ENCODE data around the gene PRICKLE4. TPM values are rescaled to one million over a fixed set of nuclear protein-coding genes. Genes with fewer than 3 reads are reported as not detected.

PRICKLE4 gene
- total RNA-seq, 1 experiment from 2014 or later, result 2.9 TPM

DNA sequence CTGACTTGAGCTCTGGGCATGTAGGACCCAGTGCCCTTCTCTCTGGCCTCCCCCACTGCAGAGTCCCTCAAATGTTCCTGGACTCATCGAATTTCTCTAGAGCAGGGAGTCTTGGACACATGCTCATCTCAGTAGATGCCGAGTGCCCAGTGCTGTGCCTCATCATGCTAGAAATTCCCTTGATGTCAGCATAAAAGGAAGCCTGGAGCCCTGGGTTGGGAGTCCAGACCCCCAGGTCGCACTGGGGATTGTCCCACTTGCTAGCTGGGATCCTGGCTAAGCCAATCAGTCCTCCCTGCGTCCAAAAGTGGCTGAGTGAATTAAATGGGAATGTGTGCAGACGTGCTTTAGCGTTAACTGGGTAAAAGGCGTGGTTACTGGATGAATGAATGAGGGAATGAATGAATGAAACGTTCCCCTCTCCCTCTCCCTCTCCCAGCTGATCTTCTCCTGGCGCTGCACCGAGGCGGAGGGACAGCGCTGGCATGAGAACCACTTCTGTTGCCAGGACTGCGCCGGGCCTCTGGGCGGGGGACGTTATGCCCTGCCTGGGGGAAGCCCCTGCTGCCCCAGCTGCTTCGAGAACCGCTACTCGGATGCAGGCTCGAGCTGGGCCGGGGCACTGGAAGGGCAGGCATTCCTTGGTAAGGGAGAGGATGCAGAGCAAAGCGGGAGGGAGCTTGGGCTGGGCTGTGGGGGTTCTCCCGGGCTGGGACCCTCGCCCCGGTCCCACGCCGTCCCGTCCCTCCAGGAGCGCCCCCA, 5.3 kb downstream of the PRICKLE4 start:
- CTCF ChIA-PET, result interaction anchor here (0.6 to 3.3 kb wide), 13 partner anchors 8 to 440 kb away, joined by 3 to 31 read pairs (median 4); partner anchors contain the start of genes BYSL, CCND3, MED20 and TAF8
- no peak overlapping the region for H2AFZ ChIP-seq (ENCODE audit: low read depth, low read length, poor library complexity, severe bottlenecking)

More for the DNA sequence above, 5.3 kb downstream of the PRICKLE4 start:
- Histone ChIP-seq H3K9me2 (ENCODE audit: insufficient read depth) (no peaks in the 10 kb centered on the region), H3K27ac (ENCODE audit: low read depth, low read length) (peak overlapping the region; percentile 37; the same call in 1 of the 2 replicates), H4K20me1 (ENCODE audit: insufficient read depth) (no peaks in the 10 kb centered on the region), H3K4me2 (ENCODE audit: low read length) (peak overlapping the region; percentile 87), H3K9me3 (ENCODE audit: control insufficient read depth in 1 of 2, insufficient read depth in 1 of 2, low read depth in 1 of 2, low read length in 2 of 2) (no peaks in the 10 kb centered on the region), H3K4me3 (replicated peaks in 1 of 2; ENCODE audit: low read depth in 1 of 2, low read length in 2 of 2) (peak overlapping the region; percentile 67 to 98), H3K4me1 (ENCODE audit: control insufficient read depth in 1 of 2, insufficient read depth in 2 of 2, low read length in 2 of 2) (peaks cover 15 to 26% of the 10 kb centered on the region in 2 experiments), H3K36me3 (ENCODE audit: control insufficient read depth in 1 of 2, insufficient read depth in 2 of 2, low read length in 2 of 2) (peaks cover 15 to 16% of the 10 kb centered on the region in 2 experiments), H3K9ac (ENCODE audit: low read length) (peak overlapping the region; percentile 98), H3K27me3 (ENCODE audit: insufficient read depth, low read length) (no peaks in the 10 kb centered on the region), H3K79me2 (ENCODE audit: insufficient read depth, low read length) (peaks cover 30% of the 10 kb centered on the region)
- intact Hi-C loops (cut with micrococcal nuclease), result loop anchor here (5.0 to 10.0 kb wide), 3 partner anchors 151 to 429 kb away; partner anchors contain the start of gene MRPS10
- TF ChIP-seq EZH2 (IDR thresholded peaks at IDR 0.05) (no peak), YY1 (IDR thresholded peaks at IDR 0.05; ENCODE audit: extremely low read depth, insufficient replicate concordance, low read depth, low read length) (no peak), POLR2AphosphoS5 (IDR thresholded peaks at IDR 0.05; ENCODE audit: low read depth, low read length) (no peak), RAD21 (IDR thresholded peaks at IDR 0.05; ENCODE audit: low read depth) (no peak), SP1 (IDR thresholded peaks at IDR 0.05; ENCODE audit: low read depth) (no peak), SRF (IDR thresholded peaks at IDR 0.05; ENCODE audit: low read depth) (no peak)
- TF ChIP-seq, protein P1, sequence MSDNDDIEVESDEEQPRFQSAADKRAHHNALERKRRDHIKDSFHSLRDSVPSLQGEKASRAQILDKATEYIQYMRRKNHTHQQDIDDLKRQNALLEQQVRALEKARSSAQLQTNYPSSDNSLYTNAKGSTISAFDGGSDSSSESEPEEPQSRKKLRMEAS (IDR thresholded peaks at IDR 0.05), result no peak
- TF ChIP-seq, protein P2, sequence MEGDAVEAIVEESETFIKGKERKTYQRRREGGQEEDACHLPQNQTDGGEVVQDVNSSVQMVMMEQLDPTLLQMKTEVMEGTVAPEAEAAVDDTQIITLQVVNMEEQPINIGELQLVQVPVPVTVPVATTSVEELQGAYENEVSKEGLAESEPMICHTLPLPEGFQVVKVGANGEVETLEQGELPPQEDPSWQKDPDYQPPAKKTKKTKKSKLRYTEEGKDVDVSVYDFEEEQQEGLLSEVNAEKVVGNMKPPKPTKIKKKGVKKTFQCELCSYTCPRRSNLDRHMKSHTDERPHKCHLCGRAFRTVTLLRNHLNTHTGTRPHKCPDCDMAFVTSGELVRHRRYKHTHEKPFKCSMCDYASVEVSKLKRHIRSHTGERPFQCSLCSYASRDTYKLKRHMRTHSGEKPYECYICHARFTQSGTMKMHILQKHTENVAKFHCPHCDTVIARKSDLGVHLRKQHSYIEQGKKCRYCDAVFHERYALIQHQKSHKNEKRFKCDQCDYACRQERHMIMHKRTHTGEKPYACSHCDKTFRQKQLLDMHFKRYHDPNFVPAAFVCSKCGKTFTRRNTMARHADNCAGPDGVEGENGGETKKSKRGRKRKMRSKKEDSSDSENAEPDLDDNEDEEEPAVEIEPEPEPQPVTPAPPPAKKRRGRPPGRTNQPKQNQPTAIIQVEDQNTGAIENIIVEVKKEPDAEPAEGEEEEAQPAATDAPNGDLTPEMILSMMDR (IDR thresholded peaks at IDR 0.05 in 2 of 3, conservative IDR thresholded peaks at IDR 0.05 in 1 of 3; ENCODE audit: borderline replicate concordance in 1 of 3, insufficient read depth in 1 of 3, low read depth in 2 of 3, low read length in 2 of 3), result no peak
- RAD21 ChIA-PET (ENCODE audit: low non-redundant PET in 1 of 2, low total read pairs in 2 of 2, uncharacterized antibody in 2 of 2, unreplicated experiment in 2 of 2), result no interaction called here
- BruUV-seq (replicated peaks), result no TSS peak
- POLR2A ChIA-PET, result interaction anchor here (1.0 to 2.0 kb wide), 3 partner anchors 135 to 265 kb away, joined by 3 to 7 read pairs (median 5); partner anchors contain the start of genes BYSL, MED20 and TAF8
- no peak for DNase-seq (ENCODE audit: low read depth, low spot score)
- ATAC-seq, result peak; percentile 12

Data from HCT116 (cell line).